DMS79 treated with DMSO at 0.1 percent for 48 hours (cell line): Measurements from ENCODE around the gene TCL1A.
"Not testable (repeated sequence)": the region's sequence is repeated elsewhere in the genome, so short reads cannot be mapped to it uniquely, and the experiment has no call there.

Source experiments
- DNase-seq: peaks from one replicate; lab custom pipeline; 2025; lab: John Stamatoyannopoulos, UW

The TCL1A gene

GRCh38 chr14:95713596-95714371 lies at the start of gene TCL1A:
Gene TCL1A (minus strand): TSS chr14:95714125. CDS start chr14:95714066, 59 bp downstream.
- no peak for DNase-seq

- not testable (repeated sequence) for DNase-seq
Measured at GRCh38 chr14:95763032-95763431, 49.1 kb upstream of the TCL1A start.

- no peak for DNase-seq
Measured at GRCh38 chr14:95761436-95761835, 47.5 kb upstream of the TCL1A start.

GRCh38 chr14:95760596-95760995 lies 46.7 kb upstream of the TCL1A start:
- no peak for DNase-seq

- DNase-seq, result no peak
Measured at GRCh38 chr14:95759941-95760340, 46.0 kb upstream of the TCL1A start.

- DNase-seq, result no peak
Measured at GRCh38 chr14:95758331-95758730, 44.4 kb upstream of the TCL1A start.

- DNase-seq, result no peak
Measured at GRCh38 chr14:95756751-95757150, 42.8 kb upstream of the TCL1A start.

- no peak for DNase-seq
Measured at GRCh38 chr14:95756127-95756526, 42.2 kb upstream of the TCL1A start.

GRCh38 chr14:95741781-95742180 lies 27.9 kb upstream of the TCL1A start:
- no peak for DNase-seq

- DNase-seq, result peak; percentile 97
Measured at GRCh38 chr14:95741038-95741490, 27.1 kb upstream of the TCL1A start.

- DNase-seq, result no peak
Measured at GRCh38 chr14:95739356-95739755, 25.4 kb upstream of the TCL1A start.

- no peak for DNase-seq
Measured at GRCh38 chr14:95733212-95733611, 19.3 kb upstream of the TCL1A start.

GRCh38 chr14:95730126-95730525 lies 16.2 kb upstream of the TCL1A start:
- no peak for DNase-seq

- DNase-seq, result not testable (repeated sequence)
Measured at GRCh38 chr14:95729402-95730028, 15.6 kb upstream of the TCL1A start.

GRCh38 chr14:95727056-95727700 lies 13.3 kb upstream of the TCL1A start:
- DNase-seq, result no peak

GRCh38 chr14:95725685-95726336 lies 11.9 kb upstream of the TCL1A start:
- DNase-seq, result no peak

GRCh38 chr14:95722525-95723190 lies 8.7 kb upstream of the TCL1A start:
- DNase-seq, result no peak

- no peak for DNase-seq
Measured at GRCh38 chr14:95712398-95712797, 1.5 kb downstream of the TCL1A start.

- no peak for DNase-seq
Measured at GRCh38 chr14:95711476-95712176, 2.3 kb downstream of the TCL1A start.

- no peak for DNase-seq
Measured at GRCh38 chr14:95710106-95710505, 3.8 kb downstream of the TCL1A start.

- no peak for DNase-seq
Measured at GRCh38 chr14:95707327-95707726, 6.6 kb downstream of the TCL1A start.
